Muscle layer of colon (tissue), 2 donors: ENCODE results near the gene ERC1.

Experiments
- H3K27ac ChIP-seq: one replicate; pipeline ENCODE4 v1.7.0; 2013; ENCODE audit warnings: low read depth, mild to moderate bottlenecking, low read length, moderate library complexity
- H3K27me3 ChIP-seq, 2 donors: one replicate each; pipeline ENCODE4 v1.7.0; 2013; ENCODE audit warnings: low read length in 2 of 2, mild to moderate bottlenecking in 2 of 2; ENCODE audit not compliant: insufficient read depth in 2 of 2, control insufficient read depth in 1 of 2
- H3K36me3 ChIP-seq: one replicate; pipeline ENCODE4 v1.7.0; 2013; ENCODE audit warnings: mild to moderate bottlenecking, low read length; ENCODE audit not compliant: insufficient read depth
- H3K4me1 ChIP-seq: one replicate; pipeline ENCODE4 v1.7.0; 2013; ENCODE audit warnings: mild to moderate bottlenecking, low read length; ENCODE audit not compliant: insufficient read depth
- H3K4me3 ChIP-seq, 2 donors: one replicate each; pipeline ENCODE4 v1.7.0; 2013; ENCODE audit warnings: low read length in 2 of 2, low read depth in 1 of 2, mild to moderate bottlenecking in 1 of 2, moderate library complexity in 1 of 2
- H3K9ac ChIP-seq: one replicate; pipeline ENCODE4 v1.7.0; 2013; ENCODE audit warnings: low read length
- H3K9me3 ChIP-seq: one replicate; pipeline ENCODE4 v1.7.0; 2013; ENCODE audit warnings: mild to moderate bottlenecking, low read length
- donor health status: abdominal sarcoma.
- donor health status: Adenocarcinoma of cecum.

ERC1 gene

DNA sequence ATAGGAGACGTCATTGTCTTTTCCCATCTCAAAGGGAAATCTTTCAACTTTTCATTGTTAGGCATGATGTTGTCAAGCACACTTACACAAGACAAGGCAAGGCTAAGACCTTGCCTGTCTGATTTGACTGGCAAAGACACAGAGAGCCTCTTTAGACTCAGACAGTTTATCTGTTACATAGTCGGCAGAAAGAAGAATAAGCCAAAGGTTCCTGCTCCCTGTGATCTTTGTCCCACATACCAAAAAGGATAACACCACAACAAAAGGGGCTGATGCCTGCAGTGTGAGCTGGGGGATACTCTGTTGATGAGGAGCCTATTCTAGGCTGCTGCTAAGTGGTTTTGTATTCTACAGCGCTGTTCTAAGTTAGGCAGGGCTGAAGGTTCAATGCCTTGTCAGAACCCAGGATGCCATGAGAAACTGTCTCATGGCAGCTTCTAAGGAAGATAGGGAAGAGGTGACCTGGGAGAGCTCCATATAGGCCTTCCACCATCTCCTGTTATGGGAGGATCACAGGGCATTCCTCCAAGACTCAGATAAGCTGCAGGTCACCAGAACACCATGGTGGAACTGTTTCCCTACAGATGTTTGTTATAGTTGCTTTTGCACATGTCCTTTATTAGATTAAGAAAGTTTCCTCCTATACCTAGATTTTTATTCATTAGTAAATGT, 12.7 kb downstream of the ERC1 start:
- H3K27ac ChIP-seq = no peak overlapping the region
- H3K9ac ChIP-seq = no peak overlapping the region
- no peaks in the 10 kb centered on the region for H3K9me3 ChIP-seq
- H3K36me3 ChIP-seq = no peaks in the 10 kb centered on the region
- H3K27me3 ChIP-seq = no peaks in the 10 kb centered on the region
- H3K4me3 ChIP-seq = no peak overlapping the region
- H3K4me1 ChIP-seq = no peaks in the 10 kb centered on the region

GRCh38 chr12:1006255-1006654, 15.2 kb downstream of the ERC1 start:
- H3K27ac ChIP-seq = no peak overlapping the region
- H3K4me1 ChIP-seq = no peaks in the 10 kb centered on the region
- no peaks in the 10 kb centered on the region for H3K27me3 ChIP-seq
- H3K9me3 ChIP-seq = no peaks in the 10 kb centered on the region
- no peak overlapping the region for H3K4me3 ChIP-seq
- H3K9ac ChIP-seq = no peak overlapping the region
- no peaks in the 10 kb centered on the region for H3K36me3 ChIP-seq

DNA sequence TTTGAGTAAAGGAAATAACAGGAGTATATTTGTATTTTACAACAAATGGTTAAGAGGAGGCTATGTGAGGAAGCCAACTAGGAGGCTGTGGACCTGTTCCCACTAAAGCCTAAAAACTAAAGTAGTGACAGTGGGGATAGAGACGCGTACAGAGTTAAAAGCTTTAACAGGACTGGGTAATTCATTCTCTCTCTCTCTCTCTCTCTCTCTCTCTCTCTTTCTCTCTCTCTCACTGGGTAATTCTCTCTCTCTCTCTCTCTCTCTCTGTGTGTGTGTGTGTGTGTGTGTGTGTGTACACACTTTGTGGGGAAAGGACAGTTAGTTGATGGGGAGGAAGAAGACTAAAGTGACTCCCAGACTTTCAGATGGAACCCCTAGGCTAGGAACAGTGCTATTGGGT, 16.3 kb downstream of the ERC1 start:
- H3K9me3 ChIP-seq = no peaks in the 10 kb centered on the region
- H3K4me3 ChIP-seq = no peak overlapping the region
- H3K4me1 ChIP-seq = no peaks in the 10 kb centered on the region
- no peaks in the 10 kb centered on the region for H3K36me3 ChIP-seq
- H3K9ac ChIP-seq = no peak overlapping the region
- no peak overlapping the region for H3K27ac ChIP-seq
- H3K27me3 ChIP-seq = no peaks in the 10 kb centered on the region

GRCh38 chr12:1007994-1008393, 17.0 kb downstream of the ERC1 start:
- Histone ChIP-seq H3K27me3 (no peaks in the 10 kb centered on the region), H3K36me3 (no peaks in the 10 kb centered on the region), H3K9me3 (no peaks in the 10 kb centered on the region), H3K4me1 (no peaks in the 10 kb centered on the region), H3K4me3 (no peak overlapping the region), H3K9ac (no peak overlapping the region), H3K27ac (no peak overlapping the region)

GRCh38 chr12:1011091-1011490, 20.1 kb downstream of the ERC1 start:
- Histone ChIP-seq H3K9ac (no peak overlapping the region), H3K4me1 (no peaks in the 10 kb centered on the region), H3K4me3 (no peak overlapping the region), H3K27me3 (no peaks in the 10 kb centered on the region), H3K9me3 (no peaks in the 10 kb centered on the region), H3K36me3 (no peaks in the 10 kb centered on the region), H3K27ac (no peak overlapping the region)

- H3K9ac ChIP-seq = no peak overlapping the region
- no peak overlapping the region for H3K27ac ChIP-seq
- H3K36me3 ChIP-seq = no peaks in the 10 kb centered on the region
- H3K9me3 ChIP-seq = no peaks in the 10 kb centered on the region
- no peaks in the 10 kb centered on the region for H3K27me3 ChIP-seq
- H3K4me1 ChIP-seq = no peaks in the 10 kb centered on the region
- no peak overlapping the region for H3K4me3 ChIP-seq
Measured at GRCh38 chr12:1013618-1014489, 22.8 kb downstream of the ERC1 start.

- Histone ChIP-seq H3K4me1 (peaks cover 3% of the 10 kb centered on the region), H3K27me3 (no peaks in the 10 kb centered on the region), H3K36me3 (no peaks in the 10 kb centered on the region), H3K27ac (no peak overlapping the region), H3K9ac (no peak overlapping the region), H3K9me3 (no peaks in the 10 kb centered on the region), H3K4me3 (no peak overlapping the region)
Measured at GRCh38 chr12:1019283-1019682, 28.3 kb downstream of the ERC1 start.

DNA sequence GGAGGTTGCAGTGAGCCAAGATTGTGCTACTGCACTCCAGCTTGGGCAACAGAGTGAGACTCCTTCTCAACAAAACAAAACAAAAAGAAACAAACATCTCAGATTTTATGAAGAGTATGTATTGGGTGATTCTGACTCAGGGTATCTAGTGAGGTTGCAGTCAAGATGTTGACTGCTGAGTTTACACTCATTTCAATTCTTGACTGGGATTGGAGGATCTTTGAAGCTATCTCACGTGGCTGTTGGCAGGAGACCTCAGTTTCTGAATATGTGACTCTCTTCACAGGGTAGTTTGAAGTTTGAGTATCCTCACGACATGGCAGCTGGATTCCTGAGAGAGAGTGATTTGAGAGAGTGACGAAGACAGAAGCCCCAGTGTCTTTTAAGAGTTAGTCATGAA, 29.4 kb downstream of the ERC1 start:
- H3K4me3 ChIP-seq = no peak overlapping the region

GRCh38 chr12:1022032-1022970, 31.3 kb downstream of the ERC1 start:
- Histone ChIP-seq H3K9ac (no peak overlapping the region), H3K4me1 (peaks cover 3% of the 10 kb centered on the region), H3K9me3 (no peaks in the 10 kb centered on the region), H3K27me3 (no peaks in the 10 kb centered on the region), H3K27ac (no peak overlapping the region), H3K36me3 (no peaks in the 10 kb centered on the region), H3K4me3 (no peak overlapping the region)

More for the DNA sequence above, 29.4 kb downstream of the ERC1 start:
- peaks cover 3% of the 10 kb centered on the region for H3K4me1 ChIP-seq
- no peaks in the 10 kb centered on the region for H3K36me3 ChIP-seq
- no peaks in the 10 kb centered on the region for H3K9me3 ChIP-seq
- H3K27me3 ChIP-seq = no peaks in the 10 kb centered on the region
- H3K9ac ChIP-seq = no peak overlapping the region
- no peak overlapping the region for H3K27ac ChIP-seq

GRCh38 chr12:1030779-1031178, 39.8 kb downstream of the ERC1 start:
- no peak overlapping the region for H3K4me3 ChIP-seq
- H3K27ac ChIP-seq = no peak overlapping the region
- no peaks in the 10 kb centered on the region for H3K27me3 ChIP-seq
- H3K36me3 ChIP-seq = peaks cover 15% of the 10 kb centered on the region
- no peaks in the 10 kb centered on the region for H3K9me3 ChIP-seq
- no peaks in the 10 kb centered on the region for H3K4me1 ChIP-seq
- H3K9ac ChIP-seq = no peak overlapping the region

GRCh38 chr12:1034243-1034642, 43.2 kb downstream of the ERC1 start:
- Histone ChIP-seq H3K4me3 (no peak overlapping the region), H3K36me3 (no peaks in the 10 kb centered on the region), H3K9me3 (no peaks in the 10 kb centered on the region), H3K4me1 (no peaks in the 10 kb centered on the region), H3K27ac (no peak overlapping the region), H3K27me3 (no peaks in the 10 kb centered on the region), H3K9ac (no peak overlapping the region)
